Measurements from ENCODE around the gene TPX2.

GRCh38 chr20:31831211-31831610 is 92.1 kb downstream of the TPX2 start:
- TF ChIP-seq CTCF (IDR thresholded peaks at IDR 0.05) (no peak), POLR2A (IDR thresholded peaks at IDR 0.05) (no peak)
